ENCODE measurements around the gene RGS14. TPM values are rescaled to one million over a fixed set of nuclear protein-coding genes. Genes with fewer than 3 reads are reported as not detected.
"Not testable (repeated sequence)": the region's sequence is repeated elsewhere in the genome, so short reads cannot be mapped to it uniquely, and the experiment has no call there.

The RGS14 gene
- polyA plus RNA-seq, 4 donors: 11.9 to 18.7 (median 15.3) TPM

DNA sequence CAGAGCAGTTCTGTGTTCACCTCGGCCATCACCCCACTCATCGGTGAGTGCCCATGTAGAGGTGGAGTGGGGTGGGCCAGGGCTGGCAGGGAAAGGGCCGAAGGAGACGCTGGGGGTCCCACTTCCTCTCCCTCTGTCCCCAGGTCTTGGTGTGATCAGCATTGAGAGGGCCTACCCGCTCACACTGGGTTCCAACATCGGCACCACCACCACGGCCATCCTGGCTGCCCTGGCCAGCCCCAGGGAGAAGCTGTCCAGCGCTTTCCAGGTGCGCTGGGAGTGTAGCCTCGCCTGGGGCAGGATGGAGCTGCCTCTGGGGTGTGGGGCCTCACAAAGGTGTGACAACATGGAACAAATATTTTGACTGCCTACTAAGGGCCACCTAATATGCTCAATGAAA lies 39.1 kb downstream of the RGS14 start:
- DNase-seq (ENCODE audit: low read depth in 4 of 4, low spot score in 3 of 4): no peak

DNA sequence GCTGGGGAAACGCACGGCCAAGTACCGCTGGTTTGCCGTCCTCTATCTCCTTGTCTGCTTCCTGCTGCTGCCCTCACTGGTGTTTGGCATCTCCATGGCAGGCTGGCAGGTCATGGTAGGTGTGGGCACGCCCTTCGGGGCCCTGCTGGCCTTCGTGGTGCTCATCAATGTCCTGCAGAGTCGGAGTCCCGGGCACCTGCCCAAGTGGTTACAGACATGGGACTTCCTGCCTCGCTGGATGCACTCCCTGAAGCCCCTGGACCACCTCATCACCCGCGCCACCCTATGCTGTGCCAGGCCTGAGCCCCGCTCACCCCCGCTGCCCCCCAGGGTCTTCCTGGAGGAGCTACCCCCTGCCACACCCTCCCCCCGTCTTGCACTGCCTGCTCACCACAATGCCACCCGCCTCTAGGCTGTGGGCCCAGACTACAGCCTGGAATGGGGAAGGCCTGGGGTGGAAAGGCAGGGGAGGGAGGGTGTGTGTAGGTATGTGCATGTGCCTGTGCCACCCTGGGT lies 40.2 kb downstream of the RGS14 start:
- DNase-seq (ENCODE audit: low read depth in 4 of 4, low spot score in 3 of 4): no peak

DNA sequence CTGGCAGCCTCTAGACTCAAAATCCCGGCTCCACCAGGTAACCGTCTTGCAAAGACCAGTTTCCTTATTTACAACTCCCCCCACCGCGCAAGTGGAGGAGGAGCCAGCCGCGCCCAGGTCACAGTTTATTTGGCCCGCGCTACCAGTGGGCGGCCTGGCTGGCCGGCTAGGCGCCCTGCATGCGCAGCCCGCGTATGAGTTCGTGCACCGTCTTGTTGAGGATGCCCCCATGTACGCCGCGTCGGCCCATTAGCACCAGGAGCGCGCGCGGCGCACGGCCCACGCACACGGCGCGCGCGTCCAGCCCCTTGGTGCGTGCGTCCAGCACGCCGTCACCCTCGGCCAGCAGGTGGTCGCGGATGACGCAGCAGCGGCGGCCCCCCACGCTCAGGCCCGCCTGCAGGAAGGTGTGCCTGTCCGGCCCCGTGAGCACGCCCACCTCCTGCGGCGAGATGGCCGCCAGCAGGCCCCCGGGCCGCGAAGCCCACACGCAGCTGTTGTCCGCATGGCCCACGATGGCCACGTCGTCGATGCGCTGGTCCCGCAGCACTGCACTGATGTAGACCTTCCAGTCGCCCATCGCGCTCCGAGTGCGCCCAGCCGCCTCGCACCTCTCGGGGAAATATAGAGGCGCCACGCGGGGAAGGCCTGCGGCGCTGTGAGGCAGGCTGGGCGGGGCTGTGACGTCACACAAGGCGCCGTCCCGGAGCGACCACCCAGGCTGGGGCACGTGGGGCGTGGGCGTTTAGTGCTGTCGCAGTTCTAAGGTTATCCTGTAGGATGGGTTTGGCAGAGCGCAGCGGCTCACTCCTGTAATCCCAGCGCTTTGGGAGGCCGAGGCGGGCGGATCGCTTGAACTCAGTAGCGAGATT lies 42.5 kb downstream of the RGS14 start, which contains the start of gene PFN3:
TSS of gene PFN3 (minus strand) at position 665 of the 872 bp plus-strand sequence. CDS start at position 580, 85 bp downstream.
- DNase-seq (ENCODE audit: low read depth in 4 of 4, low spot score in 3 of 4): no peak

DNA sequence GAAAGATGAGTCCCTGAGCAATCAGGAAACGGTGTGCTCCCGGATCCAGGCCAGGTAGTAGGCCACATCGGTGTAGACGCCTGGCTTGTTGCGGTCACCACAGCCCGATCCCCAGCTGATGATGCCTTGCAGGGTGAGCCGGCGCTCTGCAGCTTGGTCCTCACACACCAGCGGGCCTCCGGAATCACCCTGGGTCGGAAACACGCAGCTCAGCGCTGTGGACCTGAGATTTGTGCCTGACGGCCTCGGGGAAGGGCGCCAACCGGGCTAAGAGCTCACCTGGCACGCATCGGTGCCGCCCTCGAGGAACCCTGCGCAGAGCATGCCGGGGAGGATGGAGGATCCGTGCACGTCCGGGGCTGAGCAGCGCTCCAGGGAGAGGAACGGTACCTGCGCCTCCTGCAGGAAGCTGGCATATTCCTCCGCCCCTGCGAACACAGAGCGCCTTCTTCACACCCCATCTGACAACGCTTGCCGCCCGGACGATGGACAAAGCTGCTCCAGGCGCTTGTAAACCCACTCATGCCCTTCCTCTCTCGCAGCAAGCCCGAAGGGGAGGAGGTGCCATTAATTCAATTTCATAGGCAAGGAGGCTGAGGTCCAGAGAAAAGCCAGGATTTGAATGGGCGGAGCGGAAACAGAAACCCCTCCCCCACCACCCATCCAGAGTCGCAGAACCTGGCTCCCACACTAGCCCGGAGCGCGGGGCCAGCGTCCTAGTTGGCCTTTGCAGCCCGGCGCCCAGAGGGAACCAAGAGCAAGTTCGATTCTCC lies 44.7 kb downstream of the RGS14 start:
- DNase-seq (ENCODE audit: low read depth in 4 of 4, low spot score in 3 of 4): no peak

DNA sequence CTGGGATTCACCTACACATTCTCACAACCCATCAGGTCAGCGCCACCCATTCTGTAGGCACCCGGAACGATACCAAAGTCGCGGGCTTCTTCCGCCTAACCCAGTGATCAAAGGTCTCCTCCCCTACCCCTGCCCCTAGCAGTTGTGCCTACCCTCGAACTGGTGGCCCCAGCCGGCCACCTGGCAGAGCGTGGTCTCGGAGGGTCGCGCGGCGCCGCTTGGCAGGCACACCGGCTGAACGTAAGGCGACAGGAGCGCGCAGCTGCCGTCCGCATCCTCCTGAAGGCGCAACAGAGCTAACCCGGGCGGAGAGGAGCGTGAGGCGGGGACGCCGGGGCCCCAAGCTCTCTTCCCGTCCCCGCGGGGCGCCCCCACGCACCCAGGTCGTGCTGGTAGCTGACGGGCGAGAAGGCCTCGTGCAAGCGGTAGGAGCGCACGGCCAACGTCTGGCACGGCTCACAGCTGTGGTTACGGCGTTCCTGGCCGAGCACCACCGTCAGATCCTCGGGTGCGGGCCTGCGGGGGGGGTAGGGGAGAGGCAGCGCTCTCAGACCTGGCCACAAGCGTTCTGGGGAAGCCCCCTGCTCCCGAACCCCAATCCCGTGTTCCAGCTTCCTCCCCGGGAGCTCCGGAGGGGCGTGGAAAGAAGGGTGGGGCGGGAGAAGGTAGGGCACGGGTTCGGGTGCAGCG lies 45.5 kb downstream of the RGS14 start:
- DNase-seq (ENCODE audit: low read depth in 4 of 4, low spot score in 3 of 4): no peak

DNA sequence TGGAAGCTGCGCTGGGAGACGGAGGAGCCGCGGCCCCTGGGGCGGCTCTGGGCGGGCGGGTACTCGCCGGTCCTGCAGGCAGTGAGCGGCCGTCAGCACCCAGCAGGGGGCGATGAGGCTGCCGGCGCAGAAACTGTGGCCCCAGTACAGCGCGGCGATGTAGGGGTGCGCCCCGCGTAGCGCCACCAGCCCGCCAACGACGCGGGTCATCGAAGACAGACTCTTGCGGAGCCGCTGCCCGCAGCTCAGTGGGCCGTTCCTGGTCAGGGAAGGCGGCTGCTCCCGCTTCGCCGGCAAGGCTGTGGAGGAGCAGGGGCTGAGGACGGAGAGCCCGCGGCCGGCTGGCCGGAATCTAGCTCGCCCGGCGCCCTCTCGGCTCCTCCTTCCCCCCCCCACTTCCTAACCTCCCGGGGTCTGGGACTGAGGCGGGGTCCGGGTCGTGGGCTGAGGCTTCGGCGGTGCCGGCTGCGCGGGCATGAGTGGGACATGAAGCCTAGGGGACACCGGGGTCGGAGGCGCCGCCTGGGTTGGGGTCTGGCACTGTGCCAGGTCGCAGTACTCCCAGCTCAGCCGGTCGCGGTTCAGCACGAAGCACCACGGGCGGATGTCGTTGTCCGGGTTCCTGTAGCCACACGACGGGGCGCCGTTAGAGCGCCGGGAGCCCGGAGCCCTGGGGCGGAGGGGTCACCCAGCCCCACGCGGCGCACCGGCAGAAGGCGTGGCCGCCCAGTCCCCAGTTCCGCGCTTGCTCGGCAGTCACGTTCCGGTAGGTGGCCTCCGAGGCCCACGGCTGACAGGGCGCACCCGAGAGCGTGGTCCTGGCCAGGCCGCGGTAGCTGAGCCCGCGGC lies 46.3 kb downstream of the RGS14 start:
- peak in 1 of 4 donors; percentile 63 for DNase-seq (ENCODE audit: low read depth in 4 of 4, low spot score in 3 of 4)

DNA sequence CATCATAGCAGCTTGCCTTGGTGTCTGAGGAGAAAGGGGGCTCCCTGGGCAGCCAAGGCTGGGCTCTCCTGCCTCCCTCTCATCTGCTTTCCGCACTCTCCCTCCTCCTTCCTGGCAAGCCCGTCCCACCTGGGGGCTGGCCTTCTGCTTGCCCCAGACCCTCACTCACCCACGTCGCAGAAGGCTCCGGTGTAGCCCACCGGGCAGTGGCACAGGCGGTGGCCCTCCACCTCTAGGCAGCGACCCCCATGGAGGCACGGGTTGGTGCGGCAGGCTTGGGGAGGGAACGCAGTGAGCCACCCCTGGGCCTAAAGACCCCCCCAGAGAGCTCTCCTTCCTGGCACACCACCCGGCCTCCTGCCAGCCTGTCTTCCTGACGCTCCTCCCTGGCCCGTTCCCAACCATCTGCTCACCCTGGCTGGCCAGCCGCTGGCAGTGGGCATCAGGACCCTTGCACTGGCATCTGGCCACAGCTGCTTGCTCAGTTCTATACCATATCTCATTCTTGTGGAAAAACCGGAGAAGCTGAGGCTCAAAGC lies 47.0 kb downstream of the RGS14 start:
- no peak for DNase-seq (ENCODE audit: low read depth in 4 of 4, low spot score in 3 of 4)

DNA sequence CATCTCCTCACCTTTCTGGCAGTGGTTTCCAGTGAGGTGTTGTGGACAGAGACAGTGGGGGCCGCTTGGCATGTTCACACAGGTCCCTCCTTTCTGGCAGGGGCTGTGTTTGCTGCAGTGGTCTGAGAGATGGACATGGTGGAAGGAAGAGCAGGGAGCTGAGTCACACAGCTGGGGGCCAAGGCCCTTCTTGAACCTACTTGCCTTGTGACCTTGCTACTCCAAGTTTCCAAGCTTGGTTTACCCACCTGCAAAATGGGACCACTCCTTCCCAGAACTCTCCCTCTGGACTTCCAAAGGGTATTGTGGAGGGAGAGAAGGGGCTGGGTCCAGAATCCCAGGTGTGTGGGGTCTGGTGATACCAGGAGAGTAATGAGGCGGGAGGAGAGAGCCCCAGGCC lies 47.6 kb downstream of the RGS14 start:
- DNase-seq (ENCODE audit: low read depth in 4 of 4, low spot score in 3 of 4): no peak

DNA sequence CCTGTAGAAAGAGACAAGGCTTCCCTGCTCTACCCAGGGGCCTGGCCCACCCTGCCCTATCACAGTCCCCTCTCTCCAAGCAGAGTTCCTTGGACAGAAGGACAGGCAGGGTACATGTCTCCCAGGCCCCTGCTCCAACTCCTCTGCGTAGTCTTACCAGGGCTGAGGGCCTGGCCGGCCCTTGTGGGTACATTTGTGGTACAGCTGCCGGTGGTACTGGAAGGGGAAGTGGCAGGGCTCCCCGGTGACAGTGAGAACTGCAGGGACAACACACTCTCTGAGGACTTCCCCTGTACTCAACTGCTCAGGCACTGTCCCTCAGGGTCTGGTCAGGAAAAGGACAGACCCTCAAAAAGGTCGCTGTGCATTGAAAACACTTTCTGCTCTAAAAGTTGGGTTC lies 48.1 kb downstream of the RGS14 start:
- DNase-seq (ENCODE audit: low read depth in 4 of 4, low spot score in 3 of 4): no peak

DNA sequence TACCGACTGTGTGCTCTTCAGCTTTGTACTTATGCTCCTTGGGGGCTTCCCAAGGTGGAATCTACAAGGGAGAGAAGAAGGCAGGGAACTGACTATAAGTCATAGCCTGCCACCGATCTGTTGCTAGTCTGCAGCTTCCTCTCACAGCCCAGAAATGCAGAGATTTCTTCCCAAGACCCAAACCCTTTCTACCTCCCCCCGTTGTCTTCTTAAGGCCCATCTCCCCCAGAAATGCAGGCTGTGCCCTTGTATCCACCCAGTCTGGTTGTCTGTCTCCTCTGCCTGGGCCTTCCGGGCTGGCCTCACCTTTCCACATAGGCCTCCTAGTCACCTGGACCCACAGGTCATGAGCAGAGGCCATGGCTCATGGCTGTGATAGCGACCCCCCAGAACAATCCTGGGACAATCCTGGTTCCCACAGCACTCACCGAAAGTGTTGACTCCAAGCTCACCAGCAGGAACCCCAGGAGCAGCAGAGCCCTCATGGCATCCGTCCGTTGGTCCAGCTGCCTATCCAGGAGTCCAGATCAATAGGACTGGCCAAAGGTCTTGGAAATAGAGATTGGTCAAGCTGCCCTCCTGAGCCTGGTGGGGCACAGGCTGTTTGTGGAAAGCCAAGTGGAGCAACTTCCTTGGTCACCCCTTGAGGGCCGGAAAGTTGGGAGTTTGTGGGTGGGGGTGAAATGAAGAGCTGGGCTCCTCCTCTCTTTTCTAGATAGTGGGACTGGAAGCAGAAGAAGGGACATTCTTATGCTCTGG lies 51.5 kb downstream of the RGS14 start, which contains the start of gene F12:
TSS of gene F12 (minus strand) at position 522 of the 759 bp plus-strand sequence. CDS start at position 485, 37 bp downstream.
- no peak for DNase-seq (ENCODE audit: low read depth in 4 of 4, low spot score in 3 of 4)

DNA sequence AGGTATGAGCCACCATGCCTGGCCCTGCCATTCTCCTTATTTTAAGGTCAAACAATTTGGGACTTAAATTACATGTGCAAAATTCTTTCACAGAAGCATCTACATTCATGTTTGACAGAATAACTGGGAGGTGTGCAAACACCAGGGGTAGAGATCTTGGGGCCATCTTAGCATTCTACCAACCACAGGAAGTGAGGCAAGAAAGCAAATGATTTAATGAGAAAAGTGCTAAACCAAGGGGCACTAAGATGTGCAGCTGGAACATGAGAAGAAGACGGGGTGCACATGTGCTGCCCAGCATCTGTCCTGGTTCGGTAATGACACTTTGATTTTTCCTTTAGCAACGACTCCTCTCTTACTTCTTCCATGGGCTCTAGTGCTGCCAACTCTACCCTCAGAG lies 52.9 kb downstream of the RGS14 start:
- no peak for DNase-seq (ENCODE audit: low read depth in 4 of 4, low spot score in 3 of 4)

DNA sequence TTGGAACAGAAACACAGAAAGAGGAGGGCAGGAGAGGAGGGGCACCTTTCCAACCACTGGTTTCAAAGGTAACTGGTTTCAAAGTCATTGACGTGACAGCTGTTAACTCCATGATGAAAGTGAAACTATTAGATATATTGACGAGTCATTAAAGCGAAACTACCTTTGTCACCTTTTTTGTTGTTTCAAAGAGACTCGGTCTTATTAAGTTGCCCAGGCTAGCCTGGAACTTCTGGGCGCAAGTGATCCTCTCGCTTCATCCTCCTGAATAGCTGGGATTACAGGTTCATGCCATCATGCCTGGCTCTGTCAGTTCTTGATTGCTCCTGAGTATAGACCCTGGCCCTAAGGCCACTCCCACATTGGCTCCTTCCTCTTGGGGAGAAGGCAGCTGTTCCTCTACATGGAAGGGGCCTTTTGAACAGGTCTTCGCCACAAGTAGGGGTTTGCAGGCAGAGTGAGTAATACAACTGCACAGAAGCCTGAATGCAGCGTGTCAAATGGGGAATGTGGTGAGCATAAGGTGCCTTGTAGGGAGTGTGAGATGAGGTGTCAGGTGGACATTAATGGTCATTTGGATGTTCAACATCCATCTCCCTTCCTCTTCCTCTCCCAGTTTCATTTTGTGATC lies 55.0 kb downstream of the RGS14 start:
- DNase-seq (ENCODE audit: low read depth in 4 of 4, low spot score in 3 of 4): no peak

DNA sequence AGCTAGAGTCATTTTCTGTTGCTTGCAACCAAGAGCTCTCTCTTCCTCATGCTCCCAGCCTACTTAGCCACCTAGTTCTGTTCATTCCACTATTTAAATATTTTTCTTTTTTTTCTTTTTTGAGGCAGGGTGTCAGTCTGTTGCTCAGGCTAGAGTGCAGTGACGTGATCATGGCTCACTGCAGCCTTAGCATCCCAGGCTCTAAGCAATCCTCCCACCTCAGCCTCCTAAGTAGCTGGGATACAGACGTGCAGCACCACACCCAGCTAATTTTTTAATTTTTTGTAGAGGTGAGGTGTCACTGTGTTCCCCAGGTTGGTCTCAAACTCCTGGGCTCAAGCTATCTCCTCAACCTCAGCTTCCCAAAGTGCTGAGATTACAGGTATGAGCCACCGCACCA lies 56.8 kb downstream of the RGS14 start:
- no peak for DNase-seq (ENCODE audit: low read depth in 4 of 4, low spot score in 3 of 4)

DNA sequence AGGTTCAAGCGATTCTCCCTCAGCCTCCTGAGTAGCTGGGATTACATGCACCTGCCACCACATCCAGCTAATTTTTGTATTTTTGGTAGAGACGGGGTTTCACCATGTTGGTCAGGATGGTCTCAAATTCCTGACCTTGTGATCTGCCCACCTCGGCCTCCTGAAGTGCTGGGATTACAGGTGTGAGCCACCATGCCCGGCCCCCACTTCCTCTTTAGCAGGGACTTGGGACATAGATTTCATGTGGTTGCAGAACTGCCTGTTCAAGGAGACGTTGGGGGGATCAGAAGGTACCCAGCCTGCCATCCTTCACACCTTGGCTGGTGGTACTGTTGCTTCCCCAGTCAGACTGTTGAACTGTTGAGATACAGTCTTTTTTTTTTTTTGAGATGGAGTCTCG lies 59.4 kb downstream of the RGS14 start:
- DNase-seq (ENCODE audit: low read depth in 4 of 4, low spot score in 3 of 4): not testable (repeated sequence)

DNA sequence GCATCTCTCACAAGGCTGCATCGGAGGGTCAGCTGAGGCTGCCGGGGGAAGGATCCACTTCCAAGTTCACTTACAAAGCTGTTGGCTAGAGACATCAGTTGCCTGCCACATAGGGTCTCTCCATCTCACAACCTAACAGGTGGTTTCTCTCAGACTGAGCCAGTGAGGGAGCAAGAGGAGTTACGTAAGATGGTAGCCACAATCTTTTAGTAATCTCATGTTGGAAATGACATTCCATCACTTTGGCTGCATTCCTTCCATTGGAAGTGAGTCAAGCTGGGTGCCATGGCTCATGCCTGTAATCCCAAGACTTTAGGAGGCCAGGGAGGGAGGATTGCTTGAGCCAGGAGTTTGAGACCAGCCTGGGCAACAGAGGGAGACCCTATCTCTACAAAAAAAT lies 61.3 kb downstream of the RGS14 start:
- no peak for DNase-seq (ENCODE audit: low read depth in 4 of 4, low spot score in 3 of 4)

DNA sequence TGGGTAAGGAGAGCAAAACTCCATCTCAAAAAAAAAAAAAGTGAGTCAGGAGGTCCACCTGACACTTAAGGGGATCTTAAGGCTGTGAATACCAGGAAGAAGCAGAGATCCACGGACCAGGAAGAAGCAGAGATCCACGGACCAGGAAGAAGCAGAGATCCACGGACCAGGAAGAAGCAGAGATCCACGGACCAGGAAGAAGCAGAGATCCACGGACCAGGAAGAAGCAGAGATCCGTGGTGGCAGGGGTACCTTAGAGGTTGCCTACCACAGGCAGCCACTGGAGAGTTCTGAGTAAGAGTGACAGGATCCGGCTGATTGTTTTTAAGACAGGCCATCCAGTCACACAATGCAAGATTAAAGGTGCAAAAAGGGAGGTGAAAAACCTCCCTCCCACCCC lies 62.7 kb downstream of the RGS14 start:
- DNase-seq (ENCODE audit: low read depth in 4 of 4, low spot score in 3 of 4): not testable (repeated sequence)

DNA sequence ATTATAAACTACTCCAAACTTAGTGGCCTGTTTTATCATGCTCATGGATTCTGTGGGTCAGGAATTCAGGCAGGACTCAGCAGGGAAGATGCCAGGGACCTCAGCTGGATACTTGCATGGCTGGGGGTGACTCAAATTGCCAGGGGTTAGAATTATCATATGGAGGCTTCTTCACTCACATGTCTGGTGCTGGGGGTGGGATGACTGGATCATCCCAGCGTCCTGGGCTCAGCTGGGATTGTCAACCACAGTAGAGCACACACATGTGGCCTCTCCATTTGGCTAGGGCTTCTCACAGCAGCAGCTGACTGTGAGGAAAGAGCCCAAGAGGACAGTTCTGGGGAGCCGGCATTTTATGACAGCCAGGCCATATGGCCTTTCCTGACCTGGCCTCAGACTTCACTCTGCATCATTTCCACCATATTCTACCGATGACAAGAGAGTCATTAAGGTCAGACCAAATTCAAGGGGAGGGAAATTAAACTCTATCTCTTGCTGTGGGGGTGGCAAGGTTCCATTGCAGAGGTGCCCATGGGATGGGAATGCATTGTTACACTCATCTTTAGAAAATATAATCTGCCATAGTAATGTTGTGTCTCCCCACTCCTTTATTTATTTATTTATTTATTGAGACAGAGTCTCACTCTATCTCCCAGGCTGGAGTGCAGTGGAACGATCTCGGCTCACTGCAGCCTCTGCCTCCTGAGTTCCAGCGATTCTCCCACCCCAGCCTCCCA lies 63.5 kb downstream of the RGS14 start:
- DNase-seq (ENCODE audit: low read depth in 4 of 4, low spot score in 3 of 4): no peak
